Epidermal melanocyte (primary cell): ENCODE data around the gene SELENOP.
"Not testable (repeated sequence)": the region's sequence is repeated elsewhere in the genome, so short reads cannot be mapped to it uniquely, and the experiment has no call there.

Source experiments
- DNase-seq: peaks from one replicate; pipeline ENCODE4 v3.0.0; 2011; ENCODE audit warnings: low spot score; ENCODE audit not compliant: insufficient read length

SELENOP gene

DNA sequence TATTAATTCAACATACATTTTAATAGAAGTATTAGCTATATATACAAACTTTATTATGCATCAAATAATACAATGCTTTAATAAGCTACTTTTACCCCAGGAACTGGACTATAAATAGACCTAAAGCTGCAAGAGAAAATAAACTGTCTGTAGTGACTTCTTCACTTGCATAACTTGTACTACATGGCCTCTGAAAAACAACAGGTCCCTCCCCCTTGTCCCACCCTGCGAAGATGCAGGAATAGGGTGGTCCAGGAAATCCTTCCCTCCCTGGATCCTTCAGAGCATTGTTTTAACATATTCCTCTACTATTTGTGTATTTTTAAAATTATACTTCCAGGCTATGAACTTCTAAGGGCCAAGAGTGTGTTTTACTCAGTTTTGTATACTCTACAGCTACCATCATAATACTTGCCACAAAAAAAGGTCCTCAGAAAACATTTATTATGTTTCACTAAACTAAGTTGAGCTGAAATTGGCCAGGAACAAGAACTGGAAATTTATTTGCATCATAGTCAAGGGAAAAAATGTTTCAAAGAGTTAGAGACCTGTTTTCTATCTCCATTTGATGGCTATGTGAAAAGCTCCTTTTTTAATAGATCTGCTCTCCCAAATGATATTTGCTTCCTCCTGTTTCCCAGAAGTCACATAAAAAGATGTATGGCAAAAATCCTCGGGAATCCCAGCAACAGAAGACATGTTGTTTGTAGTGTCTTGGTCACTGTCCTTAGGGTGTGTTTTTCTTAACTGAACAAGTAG lies 15.2 kb upstream of the SELENOP start:
- no peak for DNase-seq

DNA sequence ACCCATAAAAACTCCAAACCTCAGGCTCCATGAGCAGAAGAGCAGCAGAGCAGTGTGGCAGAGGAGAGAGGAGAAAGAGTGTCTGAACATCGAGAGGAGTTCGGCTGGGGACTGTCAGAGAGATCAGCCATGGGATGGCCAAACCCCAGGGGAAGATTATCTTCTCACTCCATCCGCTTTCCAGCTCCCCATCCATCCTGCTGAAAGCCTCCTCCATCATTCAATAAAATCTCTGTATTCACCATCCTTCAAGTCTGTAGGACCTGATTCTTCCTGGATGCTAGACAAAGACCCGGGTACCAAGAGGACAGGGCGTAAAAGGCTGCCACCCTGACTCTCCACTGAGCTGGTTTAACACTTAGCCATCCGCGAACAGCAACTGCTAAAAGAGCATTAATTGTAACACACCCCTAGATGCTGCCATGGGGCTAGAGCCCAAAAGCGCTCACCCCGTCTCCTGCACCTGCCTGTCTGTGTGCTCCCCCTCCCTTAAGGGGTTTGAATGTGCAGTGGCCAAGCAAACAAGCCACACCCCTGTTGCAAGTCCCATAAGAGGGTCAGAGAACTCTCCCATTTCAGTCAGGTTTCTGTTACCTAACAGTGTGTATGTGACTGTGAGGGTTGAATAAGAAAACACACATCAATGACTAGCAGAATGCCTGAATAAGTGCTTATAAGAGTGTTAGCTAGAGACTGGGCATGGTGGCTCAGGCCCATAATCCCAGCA lies 13.9 kb upstream of the SELENOP start:
- no peak for DNase-seq

DNA sequence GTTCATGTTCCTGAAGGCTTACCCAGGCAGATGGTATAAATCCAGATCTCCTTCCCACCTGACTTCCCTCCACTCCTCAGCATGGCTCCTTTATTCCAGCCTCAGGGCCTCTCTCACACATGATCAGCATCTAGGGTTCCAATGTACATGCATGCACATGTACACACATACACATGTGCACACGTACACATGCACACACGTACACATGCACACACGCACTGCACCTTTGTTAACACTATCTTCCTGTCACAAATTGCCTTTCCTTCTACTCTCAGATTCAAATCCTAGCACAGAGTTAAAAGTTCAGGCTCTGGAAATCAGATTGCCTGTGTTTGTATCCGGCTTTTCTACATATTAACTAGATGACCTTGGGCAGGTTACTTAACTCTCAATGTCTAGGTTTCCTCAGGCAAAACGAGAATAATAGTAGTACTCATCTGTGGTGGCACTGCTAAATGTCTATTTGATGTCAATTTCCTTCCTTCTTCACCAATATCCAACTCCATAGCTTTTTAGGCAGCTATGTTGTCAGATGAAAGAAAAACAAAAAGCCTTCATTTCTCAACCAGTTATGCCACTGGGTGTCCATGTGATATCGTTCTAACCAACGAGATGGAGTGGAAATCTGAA lies 12.8 kb upstream of the SELENOP start:
- no peak for DNase-seq

DNA sequence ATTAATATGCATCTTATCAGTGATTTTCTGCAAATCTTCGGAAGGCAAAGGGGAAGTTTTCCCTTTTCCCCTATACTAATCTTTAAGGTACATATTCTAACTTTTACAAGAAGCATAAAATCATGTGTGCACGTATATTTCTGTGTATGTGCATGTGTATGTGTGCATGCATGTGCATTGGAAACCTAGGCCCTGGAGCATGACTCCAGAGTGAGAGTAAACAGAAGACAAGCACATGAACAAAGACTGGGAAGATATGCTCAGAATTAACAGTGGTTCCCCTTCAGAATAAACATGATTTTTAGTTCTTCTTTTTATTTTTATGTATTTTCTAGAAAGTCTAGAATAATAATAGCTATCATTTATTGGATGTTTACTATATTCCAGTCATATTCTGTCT lies 10.9 kb upstream of the SELENOP start:
- DNase-seq, result no peak

DNA sequence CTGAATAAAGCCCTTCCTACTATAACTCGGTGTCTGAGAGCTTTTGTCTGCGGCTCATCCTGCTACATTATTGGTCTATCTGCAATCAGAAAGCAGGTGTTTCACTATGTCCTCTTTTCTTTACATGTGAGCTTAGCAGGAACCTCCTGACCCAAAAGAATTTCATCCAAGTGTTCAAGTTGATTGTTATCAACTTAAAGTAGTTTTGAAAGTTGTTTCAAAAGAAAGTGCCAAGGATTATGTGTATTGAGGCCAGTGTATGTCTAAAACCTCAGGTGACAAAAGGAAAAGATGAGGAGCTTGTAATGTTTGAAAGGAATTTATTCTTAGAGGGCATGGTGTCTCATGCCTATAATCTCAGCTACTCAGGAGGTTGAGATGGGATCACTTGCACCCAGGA lies 8.1 kb upstream of the SELENOP start:
- no peak for DNase-seq

DNA sequence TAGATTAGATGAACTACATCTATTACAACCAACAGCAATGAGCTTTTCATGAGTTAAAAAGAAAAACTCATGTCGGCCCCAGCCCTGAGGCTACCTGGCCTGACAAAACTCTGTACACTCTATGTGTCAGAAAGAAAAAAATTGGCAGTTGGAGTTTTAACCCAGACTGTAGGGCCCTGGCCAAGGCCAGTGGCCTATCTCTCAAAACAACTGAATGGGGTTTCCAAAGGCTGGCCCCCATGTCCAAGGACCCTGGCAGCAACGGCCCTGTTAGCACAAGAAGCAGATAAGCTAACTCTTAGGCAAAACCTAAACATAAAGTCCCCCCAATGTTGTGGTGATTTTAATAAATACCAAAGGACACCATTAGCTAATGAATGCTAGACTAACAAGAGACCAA lies 4.9 kb upstream of the SELENOP start:
- not testable (repeated sequence) for DNase-seq

DNA sequence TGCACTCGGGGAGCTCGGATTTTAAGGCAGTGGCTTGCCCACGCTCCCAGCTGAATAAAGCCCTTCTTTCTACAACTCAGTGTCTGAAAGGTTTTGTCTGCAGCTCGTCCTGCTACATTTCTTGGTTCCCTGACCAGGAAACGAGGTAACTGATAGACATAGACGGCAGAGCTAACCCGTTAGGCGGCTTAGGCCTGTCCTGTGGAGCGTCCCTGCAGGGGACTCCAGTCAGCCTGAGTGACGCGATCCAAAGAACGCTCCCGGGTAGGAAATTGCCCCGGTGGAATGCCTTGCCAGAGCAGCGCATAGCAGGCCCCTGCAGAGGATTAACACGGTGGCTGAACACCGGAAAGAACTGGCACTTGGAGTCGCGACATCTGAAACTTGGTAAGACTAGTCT lies 1.8 kb upstream of the SELENOP start:
- DNase-seq, result no peak

DNA sequence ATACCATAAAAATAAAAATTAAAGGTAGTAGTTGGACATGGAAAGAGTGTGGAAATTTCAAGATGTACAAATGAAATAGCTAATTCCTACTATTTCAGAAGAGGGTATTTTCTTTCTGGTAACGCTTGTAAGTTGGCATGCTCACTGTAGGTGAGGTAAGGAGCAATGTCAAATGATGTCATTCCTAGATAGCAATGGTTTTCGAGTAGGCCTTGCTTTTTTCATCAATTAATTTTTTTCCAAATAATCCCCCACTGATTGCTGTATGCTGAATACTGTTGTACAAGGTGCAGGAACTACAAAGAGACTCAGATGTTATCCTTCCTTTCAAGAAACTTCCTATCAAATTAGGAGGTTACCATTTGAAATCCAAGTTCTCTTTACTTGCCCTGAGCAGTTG lies 928 bp upstream of the SELENOP start:
- DNase-seq, result no peak

DNA sequence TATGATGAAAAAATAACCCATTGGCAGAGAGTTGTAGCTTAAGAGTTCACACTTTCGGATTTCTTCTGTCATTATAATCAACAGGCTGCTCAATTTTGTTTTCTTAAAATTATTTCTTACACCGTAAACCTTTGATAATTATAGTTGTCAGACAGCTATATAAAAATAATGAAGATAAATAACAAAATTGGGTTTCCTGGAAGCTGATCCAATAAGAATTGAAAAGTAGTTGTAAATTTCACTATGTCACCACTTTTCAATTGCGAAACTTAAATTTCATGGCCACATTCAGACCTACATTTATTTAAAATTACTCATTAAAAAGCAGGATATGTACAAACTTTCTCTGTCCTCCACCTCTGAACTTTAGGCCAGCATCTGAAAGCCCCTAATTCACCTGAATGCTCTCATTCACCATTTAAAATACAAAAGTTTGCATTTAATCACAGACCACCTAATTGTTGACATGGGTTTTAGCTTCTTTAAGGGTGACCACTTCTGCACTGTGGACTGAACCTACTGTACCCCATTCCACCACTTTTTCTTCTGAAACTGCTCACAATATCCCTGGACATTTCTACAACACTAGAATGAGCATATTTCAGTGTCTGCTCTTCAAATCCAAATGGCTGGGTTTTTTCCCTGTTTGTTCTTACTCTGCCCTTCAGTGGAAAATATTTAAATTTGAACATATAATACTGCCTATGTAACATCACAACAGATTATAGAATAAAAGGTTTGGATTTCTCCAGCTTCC lies 680 bp downstream of the SELENOP start:
- DNase-seq, result no peak

DNA sequence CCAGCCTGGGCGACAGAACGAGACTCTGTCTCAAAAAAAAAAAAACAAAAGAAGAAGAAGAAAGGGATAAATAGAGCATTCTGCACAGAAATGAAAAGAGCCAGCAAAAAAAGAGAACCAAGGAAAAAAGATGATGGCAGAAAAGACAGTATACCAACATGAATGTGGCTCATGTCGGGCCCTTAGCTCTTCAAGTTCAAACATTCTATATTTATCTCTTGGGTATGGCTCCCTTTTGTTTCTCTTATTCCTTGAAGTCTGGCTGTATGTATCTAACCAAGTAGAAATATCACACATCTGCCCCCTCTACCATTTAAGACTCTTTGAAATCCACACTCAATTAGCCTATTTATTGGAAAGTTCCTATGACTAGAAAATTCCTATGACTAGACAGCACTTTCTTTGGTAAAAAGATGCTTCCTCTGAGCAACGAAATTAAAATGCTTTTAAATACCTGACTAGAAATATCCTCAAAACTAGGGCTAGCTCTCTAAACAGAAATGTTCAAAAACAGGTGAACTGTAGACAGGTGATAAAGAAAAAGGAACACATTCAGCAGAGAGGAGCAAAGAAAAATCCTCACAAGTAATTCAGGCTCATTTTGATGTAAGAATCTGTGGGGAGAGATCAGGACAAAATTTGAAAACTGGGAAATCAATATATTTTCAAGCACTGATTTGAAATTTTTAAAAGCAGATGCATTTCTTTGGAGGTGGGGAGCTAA lies 2.6 kb downstream of the SELENOP start:
- DNase-seq, result no peak

DNA sequence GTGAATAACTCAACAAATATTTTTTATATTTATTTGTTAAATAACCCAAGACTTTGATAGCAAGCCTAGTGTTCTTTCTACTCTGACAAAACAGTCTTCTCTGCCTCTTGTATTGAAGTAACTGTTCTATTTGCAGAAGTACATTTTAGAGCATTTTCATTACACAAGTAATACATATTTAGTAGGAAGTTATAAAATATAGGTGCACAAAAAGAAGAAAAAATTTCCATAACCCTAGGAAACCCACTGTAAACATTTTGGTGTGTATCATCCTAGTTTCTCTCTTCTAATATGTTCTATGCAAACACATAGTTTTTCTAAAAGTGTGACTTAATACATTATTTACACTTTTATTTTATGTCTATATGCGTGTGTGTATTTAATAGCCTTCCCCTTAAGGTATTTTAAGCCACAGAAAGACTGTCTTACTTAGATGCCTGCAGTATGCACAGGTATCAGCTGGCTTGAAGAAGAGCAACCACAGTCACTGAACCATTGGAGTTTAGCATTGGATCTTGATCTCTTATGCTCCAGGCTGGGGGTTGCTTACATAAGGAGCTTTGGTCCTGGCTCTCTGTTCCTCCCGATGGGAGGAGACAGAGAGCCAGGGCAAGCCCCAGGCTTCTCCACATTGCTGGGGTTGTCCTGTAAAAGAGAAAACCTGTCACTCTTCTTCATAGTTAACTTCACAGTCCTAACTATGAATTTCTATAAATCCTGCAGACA lies 3.8 kb downstream of the SELENOP start:
- DNase-seq, result no peak

DNA sequence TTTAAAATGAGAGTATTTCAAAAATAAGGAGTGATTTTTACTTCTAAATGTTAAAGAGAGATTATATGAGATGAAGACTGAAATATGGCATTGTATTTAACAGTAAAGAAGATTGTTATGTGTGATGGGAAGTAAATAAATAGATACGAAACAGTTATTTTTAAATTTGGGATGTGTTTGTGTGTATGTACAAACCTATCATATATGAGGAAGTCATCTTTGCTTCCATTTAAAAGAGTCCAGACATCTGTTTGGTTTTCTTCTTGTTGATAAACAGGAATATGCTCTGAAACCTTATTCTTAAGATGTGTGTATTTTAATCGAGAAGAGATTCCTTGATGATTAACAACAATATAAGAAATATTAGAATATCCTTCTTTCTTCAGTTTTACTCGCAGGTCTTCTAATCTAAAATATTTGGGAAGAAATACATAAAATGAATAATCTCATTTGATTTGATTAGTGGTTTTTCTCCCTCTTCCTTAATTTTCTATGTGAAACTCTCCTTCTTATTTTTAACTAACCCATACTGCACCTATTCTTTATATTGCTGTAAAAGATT lies 4.9 kb downstream of the SELENOP start:
- DNase-seq, result no peak

DNA sequence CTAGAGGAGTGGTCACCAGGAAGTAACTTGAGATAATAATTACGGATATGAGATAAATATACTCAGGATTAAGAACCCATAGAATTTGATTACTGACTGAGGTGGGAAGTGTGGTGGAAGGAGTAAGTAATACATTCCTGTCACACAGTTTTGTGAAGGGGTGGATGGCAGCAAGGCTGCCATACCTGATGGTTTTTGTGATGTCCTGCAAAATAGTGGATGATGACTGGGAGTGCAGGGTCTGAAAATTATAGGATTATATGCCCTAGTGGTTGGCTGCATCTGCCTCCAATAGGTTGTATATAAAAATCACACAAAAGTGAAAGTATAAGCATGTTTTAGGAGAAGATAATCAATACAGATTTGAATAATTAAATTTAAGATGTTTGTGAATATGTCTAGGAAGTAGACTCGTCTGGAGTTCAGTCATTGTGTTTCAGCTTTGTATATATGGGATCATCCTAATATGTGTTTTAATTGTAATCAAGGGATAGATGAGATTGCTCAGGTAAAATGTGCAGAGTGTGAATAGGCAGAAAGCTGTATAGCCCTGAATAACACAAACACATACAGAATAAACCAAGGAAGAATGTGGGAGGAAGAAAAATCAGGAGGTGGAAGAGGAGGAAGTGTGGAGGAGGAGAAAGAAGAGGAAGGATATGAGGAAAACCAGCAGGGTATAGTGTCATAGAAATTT lies 5.5 kb downstream of the SELENOP start:
- no peak for DNase-seq

DNA sequence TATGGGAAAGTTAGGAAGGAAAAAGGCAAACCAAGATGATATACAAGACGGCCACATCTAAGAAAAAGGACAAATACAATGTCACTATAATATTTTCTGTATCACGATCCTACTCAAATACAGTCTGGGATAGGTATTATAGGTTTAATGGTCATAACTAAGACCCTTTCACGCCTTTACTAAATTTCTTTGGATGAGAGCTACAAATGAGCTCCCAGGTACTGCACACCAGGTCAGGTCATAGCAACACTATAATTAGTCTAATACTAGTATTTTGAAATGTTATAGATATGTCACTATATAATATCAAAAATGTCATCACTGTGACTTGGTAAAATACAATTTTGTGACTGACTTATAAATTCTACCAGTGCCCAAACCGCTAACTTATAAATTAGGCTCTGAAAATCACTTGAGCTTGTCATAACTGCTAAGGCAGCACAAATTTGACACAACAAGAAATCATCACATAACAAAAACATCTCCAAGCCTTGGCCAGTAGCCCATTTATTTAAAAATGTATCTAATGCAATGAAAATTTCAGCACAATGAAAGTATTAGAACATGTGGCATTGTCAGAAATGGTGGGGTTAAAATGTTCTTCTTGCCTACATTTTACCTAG lies 6.9 kb downstream of the SELENOP start:
- no peak for DNase-seq

DNA sequence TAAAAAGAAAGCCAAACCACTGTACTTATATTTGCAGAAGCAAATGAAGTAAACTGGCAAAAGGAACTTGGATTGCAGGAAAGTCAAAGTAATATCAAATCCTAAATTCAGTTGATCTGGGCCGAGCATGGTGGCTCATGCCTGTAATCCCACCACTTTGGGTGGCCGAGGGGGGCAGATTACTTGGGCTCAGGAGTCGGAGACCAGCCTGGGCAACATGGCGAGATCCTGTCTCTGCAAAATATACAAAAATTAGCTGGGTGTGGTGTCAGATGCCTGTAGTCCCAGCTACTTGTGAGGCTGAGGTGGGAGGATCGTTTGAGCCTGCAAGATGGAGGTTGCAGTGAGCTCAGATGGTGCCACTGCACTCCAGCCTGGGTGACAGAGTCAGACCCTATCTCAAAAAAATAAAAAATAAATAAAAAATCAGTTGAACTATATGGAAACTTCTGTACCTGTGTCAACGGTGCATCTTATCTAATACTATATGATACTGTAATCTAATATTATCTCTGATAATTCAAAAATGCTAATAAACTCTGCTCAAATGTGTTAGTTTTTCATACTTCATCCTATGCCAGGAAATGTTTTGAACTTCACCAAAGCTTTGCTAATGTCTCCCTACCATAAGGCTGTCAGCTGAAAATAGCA lies 10.1 kb downstream of the SELENOP start:
- DNase-seq, result no peak

DNA sequence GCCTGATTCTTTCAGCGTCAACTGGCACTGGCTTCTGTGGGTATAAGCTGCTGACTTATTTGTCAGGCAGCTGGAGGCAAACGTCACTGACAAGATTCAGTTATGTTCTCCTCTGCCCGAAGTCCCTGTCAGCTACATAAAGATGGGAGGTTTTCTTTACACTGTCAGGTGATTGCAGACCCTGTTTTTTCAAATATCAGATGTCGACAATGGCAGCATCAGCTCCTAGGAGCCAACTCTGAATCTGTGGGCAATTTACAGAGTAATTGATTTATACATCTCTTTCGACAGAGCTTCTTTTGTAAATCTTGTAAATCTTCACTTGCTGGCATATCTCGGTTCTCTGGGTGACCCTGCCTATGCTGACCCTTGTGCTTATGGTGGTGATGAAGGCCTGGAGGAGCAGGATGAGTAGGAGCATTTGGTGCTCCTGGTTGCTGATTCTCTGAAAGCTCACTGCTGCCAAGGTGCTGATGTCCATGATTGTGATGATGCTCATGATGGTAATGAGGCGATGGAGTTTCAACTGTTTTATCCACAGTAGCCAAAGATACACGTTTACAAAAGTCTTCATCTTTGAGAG lies 10.9 kb downstream of the SELENOP start:
- DNase-seq, result no peak

DNA sequence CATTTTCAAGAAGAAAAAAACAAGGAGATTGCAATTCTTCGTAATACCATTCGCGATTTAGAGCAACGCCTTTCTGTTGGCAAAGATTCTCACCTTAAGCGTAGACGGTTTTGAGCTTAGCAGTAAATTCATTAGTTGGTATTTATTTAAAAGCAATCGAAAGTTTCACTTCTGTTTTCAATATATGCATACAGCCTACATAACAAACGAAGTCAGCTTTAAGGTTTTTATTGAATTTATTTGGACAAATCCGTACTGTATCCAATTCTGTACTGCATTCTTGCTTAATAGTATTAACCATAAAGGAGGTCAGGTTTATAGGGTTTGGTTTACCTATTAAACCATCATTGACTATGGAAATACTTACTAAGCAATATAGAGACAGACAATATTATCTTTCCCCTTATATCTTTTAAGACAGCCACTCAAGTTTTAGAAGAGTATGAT lies 12.0 kb downstream of the SELENOP start:
- no peak for DNase-seq

DNA sequence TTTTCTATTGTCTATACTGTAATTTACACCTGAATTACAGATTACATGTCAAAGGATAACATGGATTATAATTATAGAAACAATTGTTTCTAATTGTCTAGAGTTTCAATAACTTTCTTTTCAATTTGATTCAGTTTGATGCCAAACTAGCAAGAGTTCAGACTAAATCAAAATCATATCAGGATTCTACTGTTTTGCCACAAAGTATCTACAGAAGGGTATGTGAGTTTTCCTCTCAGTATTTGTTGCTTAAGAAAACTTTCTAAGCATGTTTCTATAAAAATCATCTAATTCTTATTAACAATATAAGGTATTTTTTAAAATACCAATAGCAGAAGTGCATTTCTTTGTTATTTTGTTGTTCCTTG lies 12.5 kb downstream of the SELENOP start:
- no peak for DNase-seq
